ENCODE measurements around the gene MYBPHL. TPM values are rescaled to one million over a fixed set of nuclear protein-coding genes. Genes with fewer than 3 reads are reported as not detected.

MYBPHL gene
- total and polyA plus RNA-seq, 2 of the 13 experiments (the other 11 are each of a cell fraction or from before 2014, with no cell fraction given) = 3.7 to 3.8 TPM

DNA sequence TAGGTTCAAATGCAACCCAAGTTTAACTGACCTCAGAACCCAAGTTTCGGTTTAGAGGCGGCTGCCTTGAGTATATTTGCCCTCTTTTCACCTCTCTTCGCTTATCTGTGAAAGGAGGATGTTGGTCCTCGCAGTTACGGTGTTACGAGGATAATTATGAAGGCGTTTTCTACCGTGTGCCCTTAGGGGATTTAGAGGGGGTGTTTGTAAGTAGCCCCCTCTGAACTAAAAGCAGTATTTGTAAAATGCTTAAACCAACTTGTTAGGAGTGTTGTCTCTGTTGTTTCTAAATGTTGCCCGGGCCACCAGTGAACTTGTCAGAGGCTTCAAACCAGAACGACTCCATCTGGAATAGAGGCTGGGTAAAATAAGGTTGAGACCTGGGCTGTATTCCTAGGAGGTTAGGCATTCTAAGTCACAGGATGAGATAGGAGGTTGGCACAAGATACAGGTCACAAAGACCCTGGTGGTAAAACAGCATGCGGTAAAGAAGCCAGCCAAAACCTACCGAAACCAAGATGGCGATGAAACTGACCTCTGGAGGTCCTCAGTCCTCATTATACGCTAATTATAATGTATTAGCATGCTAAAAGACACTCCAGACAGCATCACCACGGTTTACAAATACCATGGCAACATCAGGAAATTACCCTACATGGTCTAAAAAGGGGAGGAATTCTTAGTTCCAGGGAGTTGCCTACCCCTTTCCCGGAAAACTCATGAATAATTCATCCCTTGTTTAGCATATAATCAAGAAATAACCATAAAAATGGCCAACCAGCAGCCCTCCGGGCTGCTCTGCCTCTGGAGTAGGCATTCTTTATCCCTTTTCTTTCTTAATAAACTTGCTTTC, 22.8 kb downstream of the MYBPHL start (continued):
- TF ChIP-seq ZC3H13 (CRISPR knock-in tag; IDR thresholded peaks at IDR 0.05) (no peak), ZNF451 (CRISPR knock-in tag; IDR thresholded peaks at IDR 0.05) (no peak), ZNF331 (CRISPR knock-in tag; IDR thresholded peaks at IDR 0.05) (no peak), MED1 (CRISPR knock-in tag; IDR thresholded peaks at IDR 0.05) (no peak), EED (CRISPR knock-in tag; IDR thresholded peaks at IDR 0.05) (no peak), ZSCAN30 (CRISPR knock-in tag; IDR thresholded peaks at IDR 0.05) (0 out of 2 replicates have a peak, but pooled peaks have one; percentile 66), ATF7-NPFF (CRISPR knock-in tag; IDR thresholded peaks at IDR 0.05; ENCODE audit: low read depth) (no peak), ZNF18 (CRISPR knock-in tag; IDR thresholded peaks at IDR 0.05; ENCODE audit: insufficient replicate concordance) (no peak), TGIF2 (CRISPR knock-in tag; IDR thresholded peaks at IDR 0.05) (no peak), PHF21A (CRISPR knock-in tag; IDR thresholded peaks at IDR 0.05) (0 out of 2 replicates have a peak, but pooled peaks have one; percentile 8), ZNF382 (CRISPR knock-in tag; IDR thresholded peaks at IDR 0.05; ENCODE audit: borderline replicate concordance) (no peak), SAFB2 (CRISPR knock-in tag; IDR thresholded peaks at IDR 0.05; ENCODE audit: borderline replicate concordance, low read depth) (no peak), FOSL1 (CRISPR knock-in tag; IDR thresholded peaks at IDR 0.05; ENCODE audit: borderline replicate concordance) (no peak), KDM6A (CRISPR knock-in tag; IDR thresholded peaks at IDR 0.05; ENCODE audit: low read depth) (no peak), ZNF24 (IDR thresholded peaks at IDR 0.05) (no peak), ZNF572 (CRISPR knock-in tag; IDR thresholded peaks at IDR 0.05) (no peak)
